Peyer's patch (tissue), 4 donors: ENCODE results near the gene KRT39.

Experiments used
- POLR2A ChIP-seq, 2 donors: fragments of 450-650 bp; IDR thresholded peaks; one replicate each; pipeline ENCODE4 v1.5.1; 2017; ENCODE audit warnings: antibody characterized with exemption in 2 of 2, mild to moderate bottlenecking in 2 of 2, moderate library complexity in 2 of 2
- TF ChIP-seq, protein P1 (sequence below), 6 experiments: fragments of 450-650 bp in 4 of 6; fragments of 200-600 bp in 2 of 6; sonication (generic) in 1 of 6; IDR thresholded peaks; one replicate each; pipeline ENCODE4 v1.5.1; 2017 to 2019; ENCODE audit warnings: antibody characterized with exemption in 6 of 6, mild to moderate bottlenecking in 3 of 6, moderate library complexity in 1 of 6

DNA sequence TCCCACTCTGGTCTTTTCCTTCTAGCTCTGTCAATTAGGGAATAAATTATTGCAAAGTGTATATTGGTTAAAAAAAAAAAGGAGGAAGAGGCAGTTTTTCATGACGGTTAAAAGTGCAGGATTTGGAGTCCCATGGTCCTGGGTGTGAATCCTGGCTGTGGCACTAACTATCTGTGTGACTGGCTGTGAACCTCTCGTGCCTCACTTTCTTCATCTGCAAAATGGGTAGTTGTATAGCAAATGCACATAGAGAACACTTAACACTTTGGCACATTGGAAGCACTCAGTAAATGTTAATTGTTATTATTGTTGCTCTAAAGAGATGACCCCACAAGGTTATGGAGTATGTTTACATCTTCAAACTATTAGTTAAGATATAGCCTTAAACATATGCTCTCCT lies 18.8 kb downstream of the KRT39 start:
- TF ChIP-seq, protein P1, sequence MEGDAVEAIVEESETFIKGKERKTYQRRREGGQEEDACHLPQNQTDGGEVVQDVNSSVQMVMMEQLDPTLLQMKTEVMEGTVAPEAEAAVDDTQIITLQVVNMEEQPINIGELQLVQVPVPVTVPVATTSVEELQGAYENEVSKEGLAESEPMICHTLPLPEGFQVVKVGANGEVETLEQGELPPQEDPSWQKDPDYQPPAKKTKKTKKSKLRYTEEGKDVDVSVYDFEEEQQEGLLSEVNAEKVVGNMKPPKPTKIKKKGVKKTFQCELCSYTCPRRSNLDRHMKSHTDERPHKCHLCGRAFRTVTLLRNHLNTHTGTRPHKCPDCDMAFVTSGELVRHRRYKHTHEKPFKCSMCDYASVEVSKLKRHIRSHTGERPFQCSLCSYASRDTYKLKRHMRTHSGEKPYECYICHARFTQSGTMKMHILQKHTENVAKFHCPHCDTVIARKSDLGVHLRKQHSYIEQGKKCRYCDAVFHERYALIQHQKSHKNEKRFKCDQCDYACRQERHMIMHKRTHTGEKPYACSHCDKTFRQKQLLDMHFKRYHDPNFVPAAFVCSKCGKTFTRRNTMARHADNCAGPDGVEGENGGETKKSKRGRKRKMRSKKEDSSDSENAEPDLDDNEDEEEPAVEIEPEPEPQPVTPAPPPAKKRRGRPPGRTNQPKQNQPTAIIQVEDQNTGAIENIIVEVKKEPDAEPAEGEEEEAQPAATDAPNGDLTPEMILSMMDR (IDR thresholded peaks at IDR 0.05) = no peak
- no peak for TF ChIP-seq POLR2A (IDR thresholded peaks at IDR 0.05)
